ENCODE results near the gene ZBED1.
"Not testable (repeated sequence)": the region's sequence is repeated elsewhere in the genome, so short reads cannot be mapped to it uniquely, and the experiment has no call there.

Gene ZBED1

GRCh38 chrX:2457289-2458133 lies 43.3 kb downstream of the ZBED1 start:
- Histone ChIP-seq H3K4me3 (ENCODE audit: low read length) (no peak overlapping the region), H3K27me3 (ENCODE audit: control insufficient read depth, insufficient read depth, low read length) (no peaks in the 10 kb centered on the region), H3K9ac (ENCODE audit: low read depth, low read length) (no peak overlapping the region), H3K9me3 (replicated peaks; ENCODE audit: low read length) (no peaks in the 10 kb centered on the region), H3K4me2 (ENCODE audit: low read length) (no peak overlapping the region), H3K4me1 (ENCODE audit: control insufficient read depth, insufficient read depth, low read length) (no peaks in the 10 kb centered on the region), H3K36me3 (ENCODE audit: insufficient read depth, low read length) (peaks cover 6% of the 10 kb centered on the region)

DNA sequence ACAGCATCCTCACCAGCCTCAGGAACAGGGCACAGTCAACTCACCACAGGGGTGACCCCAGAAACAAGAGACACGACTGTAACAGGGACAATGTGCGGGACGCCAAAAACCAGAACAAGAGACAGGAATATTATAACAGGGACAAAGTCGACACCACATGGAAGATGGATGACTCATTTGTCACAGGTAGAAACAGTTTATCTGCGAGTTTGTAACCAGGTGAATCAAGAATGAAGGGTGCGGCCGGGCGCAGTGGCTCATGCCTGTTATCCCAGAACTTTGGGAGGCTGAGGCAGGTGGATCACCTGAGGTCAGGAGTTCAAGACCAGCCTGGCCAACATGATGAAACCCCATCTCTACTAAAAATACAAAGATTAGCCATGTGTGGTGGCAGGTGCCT lies 44.7 kb downstream of the ZBED1 start:
- H3K27me3 ChIP-seq (ENCODE audit: control insufficient read depth, insufficient read depth, low read length); H3K4me1 ChIP-seq (ENCODE audit: control insufficient read depth, insufficient read depth, low read length); H3K4me3 ChIP-seq (ENCODE audit: low read length); H3K9me3 ChIP-seq (replicated peaks; ENCODE audit: low read length); H3K4me2 ChIP-seq (ENCODE audit: low read length); H3K9ac ChIP-seq (ENCODE audit: low read depth, low read length); H3K36me3 ChIP-seq (ENCODE audit: insufficient read depth, low read length): not testable (repeated sequence)

DNA sequence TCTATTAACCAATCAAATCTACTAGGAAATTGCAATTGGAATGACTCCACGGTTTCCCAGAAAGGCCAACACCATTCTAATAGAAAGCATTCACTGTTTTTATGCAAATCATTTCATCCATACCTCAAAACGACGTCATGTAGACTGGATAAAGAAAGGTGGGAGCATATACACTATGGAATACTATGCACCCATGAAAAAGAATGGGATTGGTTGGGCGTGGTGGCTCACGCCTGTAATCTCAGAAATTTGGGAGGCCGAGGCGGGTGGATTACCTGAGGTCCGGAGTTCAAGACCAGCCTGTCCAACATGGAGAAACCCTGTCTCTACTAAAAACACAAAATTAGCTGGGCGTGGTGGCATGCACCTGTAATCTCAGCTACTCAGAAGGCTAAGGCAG lies 46.2 kb downstream of the ZBED1 start:
- H3K36me3 ChIP-seq (ENCODE audit: insufficient read depth, low read length); H3K4me1 ChIP-seq (ENCODE audit: control insufficient read depth, insufficient read depth, low read length); H3K4me3 ChIP-seq (ENCODE audit: low read length); H3K9ac ChIP-seq (ENCODE audit: low read depth, low read length); H3K9me3 ChIP-seq (replicated peaks; ENCODE audit: low read length); H3K27me3 ChIP-seq (ENCODE audit: control insufficient read depth, insufficient read depth, low read length); H3K4me2 ChIP-seq (ENCODE audit: low read length): not testable (repeated sequence)

- Histone ChIP-seq H3K27me3 (ENCODE audit: control insufficient read depth, insufficient read depth, low read length) (no peaks in the 10 kb centered on the region), H3K4me1 (ENCODE audit: control insufficient read depth, insufficient read depth, low read length) (no peaks in the 10 kb centered on the region), H3K4me2 (ENCODE audit: low read length) (no peak overlapping the region), H3K9me3 (replicated peaks; ENCODE audit: low read length) (no peaks in the 10 kb centered on the region), H3K9ac (ENCODE audit: low read depth, low read length) (no peak overlapping the region), H3K36me3 (ENCODE audit: insufficient read depth, low read length) (peaks cover 6% of the 10 kb centered on the region), H3K4me3 (ENCODE audit: low read length) (no peak overlapping the region)
Observed at GRCh38 chrX:2452799-2453198, 48.0 kb downstream of the ZBED1 start.

- Histone ChIP-seq H3K27me3 (ENCODE audit: control insufficient read depth, insufficient read depth, low read length) (no peaks in the 10 kb centered on the region), H3K4me3 (ENCODE audit: low read length) (no peak overlapping the region), H3K4me2 (ENCODE audit: low read length) (no peak overlapping the region), H3K4me1 (ENCODE audit: control insufficient read depth, insufficient read depth, low read length) (no peaks in the 10 kb centered on the region), H3K9me3 (replicated peaks; ENCODE audit: low read length) (no peaks in the 10 kb centered on the region), H3K9ac (ENCODE audit: low read depth, low read length) (no peak overlapping the region), H3K36me3 (ENCODE audit: insufficient read depth, low read length) (peaks cover 6% of the 10 kb centered on the region)
Observed at GRCh38 chrX:2452317-2452784, 48.4 kb downstream of the ZBED1 start.

DNA sequence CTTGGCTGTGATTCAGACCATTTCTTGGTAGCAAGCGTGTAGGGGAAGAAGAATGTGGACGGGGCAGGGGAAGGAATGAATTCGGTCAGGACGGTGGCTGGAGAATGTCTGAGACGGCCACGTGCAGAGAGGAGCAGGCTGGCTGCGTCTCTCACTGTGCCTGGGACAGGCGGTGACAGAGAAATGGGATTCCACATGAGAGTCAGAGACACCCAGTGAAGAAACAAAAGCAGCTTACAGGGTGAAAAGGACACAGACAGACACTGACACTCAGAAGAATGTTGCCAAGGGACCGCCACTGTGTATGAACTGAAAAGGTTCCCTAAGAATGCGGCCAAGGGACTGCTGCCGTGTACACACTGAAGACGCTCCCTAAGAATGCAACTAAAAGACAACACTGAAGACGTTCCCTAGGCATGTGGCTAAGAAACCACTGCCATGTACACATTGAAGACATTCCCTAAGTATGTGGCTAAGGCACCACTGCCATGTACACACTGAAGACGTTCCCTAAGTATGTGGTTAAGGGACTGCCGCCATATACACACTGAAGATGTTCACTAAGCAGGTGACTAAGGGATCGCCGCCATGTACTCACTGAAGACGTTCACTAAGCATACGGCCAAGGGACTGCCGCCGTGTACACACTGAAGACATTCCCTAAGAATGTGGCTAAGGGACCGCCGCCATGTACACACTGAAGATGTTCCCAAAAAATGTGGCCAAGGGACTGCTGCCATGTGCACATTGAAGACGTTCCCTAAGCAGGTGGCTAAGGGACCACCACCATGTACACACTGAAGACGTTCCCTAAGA lies 49.1 kb downstream of the ZBED1 start:
- no peak overlapping the region for H3K4me3 ChIP-seq (ENCODE audit: low read length)
- no peak overlapping the region for H3K9ac ChIP-seq (ENCODE audit: low read depth, low read length)
- H3K9me3 ChIP-seq (replicated peaks; ENCODE audit: low read length), result no peaks in the 10 kb centered on the region
- no peaks in the 10 kb centered on the region for H3K4me1 ChIP-seq (ENCODE audit: control insufficient read depth, insufficient read depth, low read length)
- H3K4me2 ChIP-seq (ENCODE audit: low read length), result no peak overlapping the region
- H3K27me3 ChIP-seq (ENCODE audit: control insufficient read depth, insufficient read depth, low read length), result no peaks in the 10 kb centered on the region
- peaks cover 6% of the 10 kb centered on the region for H3K36me3 ChIP-seq (ENCODE audit: insufficient read depth, low read length)

DNA sequence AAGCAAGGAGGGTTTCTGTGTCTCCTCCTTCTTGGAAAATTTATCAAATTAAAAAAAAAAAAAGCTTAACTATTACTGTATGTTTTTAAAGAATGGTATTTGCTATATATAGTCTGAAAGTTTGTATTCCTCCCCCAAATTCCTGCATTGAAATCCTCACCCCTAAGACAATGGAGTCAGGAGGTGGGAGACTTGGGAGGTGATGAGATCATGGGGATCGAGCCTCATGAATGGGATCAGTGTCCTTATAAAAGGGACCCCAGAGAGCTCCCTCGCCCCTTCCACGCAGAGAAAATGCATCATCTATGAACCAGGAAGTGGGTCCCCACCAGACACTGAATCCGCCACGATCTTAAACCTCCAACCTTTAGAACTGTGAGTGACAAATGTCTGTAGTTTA lies 50.1 kb downstream of the ZBED1 start:
- H3K9ac ChIP-seq (ENCODE audit: low read depth, low read length), result no peak overlapping the region
- H3K4me2 ChIP-seq (ENCODE audit: low read length), result no peak overlapping the region
- H3K4me1 ChIP-seq (ENCODE audit: control insufficient read depth, insufficient read depth, low read length), result no peaks in the 10 kb centered on the region
- H3K36me3 ChIP-seq (ENCODE audit: insufficient read depth, low read length), result peaks cover 6% of the 10 kb centered on the region
- no peaks in the 10 kb centered on the region for H3K9me3 ChIP-seq (replicated peaks; ENCODE audit: low read length)
- H3K27me3 ChIP-seq (ENCODE audit: control insufficient read depth, insufficient read depth, low read length), result no peaks in the 10 kb centered on the region
- no peak overlapping the region for H3K4me3 ChIP-seq (ENCODE audit: low read length)

- Histone ChIP-seq H3K36me3 (ENCODE audit: insufficient read depth, low read length) (peaks cover 6% of the 10 kb centered on the region), H3K4me3 (ENCODE audit: low read length) (no peak overlapping the region), H3K4me2 (ENCODE audit: low read length) (no peak overlapping the region), H3K4me1 (ENCODE audit: control insufficient read depth, insufficient read depth, low read length) (no peaks in the 10 kb centered on the region), H3K9me3 (replicated peaks; ENCODE audit: low read length) (no peaks in the 10 kb centered on the region), H3K27me3 (ENCODE audit: control insufficient read depth, insufficient read depth, low read length) (no peaks in the 10 kb centered on the region), H3K9ac (ENCODE audit: low read depth, low read length) (no peak overlapping the region)
Observed at GRCh38 chrX:2449135-2449886, 51.5 kb downstream of the ZBED1 start.

- Histone ChIP-seq H3K4me1 (ENCODE audit: control insufficient read depth, insufficient read depth, low read length) (no peaks in the 10 kb centered on the region), H3K9me3 (replicated peaks; ENCODE audit: low read length) (no peaks in the 10 kb centered on the region), H3K4me3 (ENCODE audit: low read length) (no peak overlapping the region), H3K27me3 (ENCODE audit: control insufficient read depth, insufficient read depth, low read length) (no peaks in the 10 kb centered on the region), H3K4me2 (ENCODE audit: low read length) (no peak overlapping the region), H3K9ac (ENCODE audit: low read depth, low read length) (no peak overlapping the region), H3K36me3 (ENCODE audit: insufficient read depth, low read length) (peaks cover 2% of the 10 kb centered on the region)
Observed at GRCh38 chrX:2447484-2447883, 53.3 kb downstream of the ZBED1 start.

GRCh38 chrX:2446815-2447214 lies 54.0 kb downstream of the ZBED1 start:
- Histone ChIP-seq H3K4me1 (ENCODE audit: control insufficient read depth, insufficient read depth, low read length) (no peaks in the 10 kb centered on the region), H3K27me3 (ENCODE audit: control insufficient read depth, insufficient read depth, low read length) (no peaks in the 10 kb centered on the region)

More at GRCh38 chrX:2446815-2447214, 54.0 kb downstream of the ZBED1 start:
- no peaks in the 10 kb centered on the region for H3K36me3 ChIP-seq (ENCODE audit: insufficient read depth, low read length)
- H3K9me3 ChIP-seq (replicated peaks; ENCODE audit: low read length), result no peaks in the 10 kb centered on the region
- H3K4me2 ChIP-seq (ENCODE audit: low read length), result no peak overlapping the region
- no peak overlapping the region for H3K9ac ChIP-seq (ENCODE audit: low read depth, low read length)
- no peak overlapping the region for H3K4me3 ChIP-seq (ENCODE audit: low read length)

All from skeletal muscle satellite cell (primary cell).